Activated B cell treated with CpG ODN at 0.5 μM for 24 hours (primary cell): ENCODE data around the gene ACD. TPM values are rescaled to one million over a fixed set of nuclear protein-coding genes. Genes with fewer than 3 reads are reported as not detected.

Experiments
- ATAC-seq: fragments of 200-7000 bp; cut with Tn5 transposase; one replicate; pipeline ENCODE4 v1.10.0; 2021; ENCODE audit warnings: low read depth, mild to moderate bottlenecking, moderate library complexity
- CTCF ChIA-PET: fragments of 350-600 bp; sonication (Branson Sonifier 250); formaldehyde crosslinking; loops from one replicate; lab custom pipeline; 2021; ENCODE audit warnings: antibody characterized with exemption; lab: Charles Lee
- POLR2A ChIA-PET: fragments of 350-600 bp; sonication (Branson Sonifier 250); formaldehyde crosslinking; loops from one replicate; lab custom pipeline; 2021; ENCODE audit warnings: antibody characterized with exemption; lab: Charles Lee
- DNase-seq: peaks from one replicate; pipeline ENCODE4 v3.0.0; 2022
- H3K27ac Mint-ChIP-seq: one replicate; pipeline ENCODE4 v1.8.0; 2020; ENCODE audit warnings: mixed read lengths
- H3K27me3 Mint-ChIP-seq: one replicate; pipeline ENCODE4 v1.8.0; 2021; ENCODE audit warnings: mixed read lengths
- H3K36me3 Mint-ChIP-seq: one replicate; pipeline ENCODE4 v1.8.0; 2021; ENCODE audit warnings: low read depth, mixed read lengths
- H3K4me1 Mint-ChIP-seq: one replicate; pipeline ENCODE4 v1.8.0; 2021; ENCODE audit warnings: mixed read lengths
- H3K4me3 Mint-ChIP-seq: one replicate; pipeline ENCODE4 v1.8.0; 2020; ENCODE audit warnings: mild to moderate bottlenecking, mixed read lengths
- H3K9me3 Mint-ChIP-seq: one replicate; pipeline ENCODE4 v1.8.0; 2020; ENCODE audit warnings: mixed read lengths
- CTCF ChIP-seq: fragments of 200-600 bp; IDR thresholded peaks from one replicate; pipeline ENCODE4 v1.8.0; 2022; ENCODE audit warnings: antibody characterized with exemption, mild to moderate bottlenecking
- intact Hi-C: fragments of 100-400 bp; cut with micrococcal nuclease; formaldehyde crosslinking; loops from one replicate; pipeline ENCODE4 v1.15.1; 2024
- total RNA-seq: library from RNA; stranded (reverse); gene quantifications from 2 replicates; pipeline ENCODE4 v1.2.3, GENCODE V29; 2022

ACD gene
- total RNA-seq, 1 donor from 2014 or later, result 38.2 TPM

DNA sequence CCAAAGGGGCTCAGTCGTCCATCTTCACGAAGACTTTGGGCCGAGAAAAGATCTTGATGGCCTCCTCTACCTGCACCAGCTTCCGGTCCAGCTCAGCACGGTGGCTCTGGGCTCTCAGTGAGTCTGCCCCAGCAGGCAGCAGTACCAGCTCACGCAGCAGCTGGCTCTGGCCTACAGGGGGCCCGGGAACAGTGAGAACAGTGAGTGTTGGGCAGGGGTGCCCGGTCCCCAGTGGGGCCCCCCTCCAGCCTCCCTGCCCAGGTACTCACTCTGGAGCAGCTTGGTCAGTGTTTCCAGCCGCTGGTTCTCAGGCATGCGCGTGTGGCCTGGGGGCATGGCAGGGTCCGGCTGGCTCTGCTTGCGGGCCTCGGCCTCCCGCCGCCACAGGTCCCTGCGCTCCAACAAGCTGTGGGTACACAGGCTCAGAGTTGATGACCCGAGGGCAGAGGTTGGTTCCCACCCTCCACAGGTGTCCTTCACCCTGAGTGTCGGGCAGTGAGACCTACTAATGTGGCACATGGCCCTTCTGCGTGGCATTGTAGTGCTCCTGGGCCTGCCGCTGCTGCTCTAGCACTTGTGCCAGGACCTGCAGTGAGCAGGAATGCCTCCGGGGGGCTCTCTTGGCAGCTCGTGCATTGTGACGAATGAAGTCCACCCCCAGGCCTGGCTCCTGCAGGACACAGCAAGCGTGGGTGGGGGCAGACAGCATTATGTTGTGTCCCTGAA, 3.3 kb upstream of the ACD start:
- Mint-ChIP-seq H3K27ac (no peak overlapping the region), H3K27me3 (no peaks in the 10 kb centered on the region), H3K36me3 (peaks cover 6% of the 10 kb centered on the region), H3K4me1 (peaks cover 46% of the 10 kb centered on the region), H3K9me3 (no peaks in the 10 kb centered on the region), H3K4me3 (no peak overlapping the region)
- no peak for TF ChIP-seq CTCF
- intact Hi-C loops, result loop anchor here (5.0 to 10.0 kb wide), 4 partner anchors 411 to 571 kb away; partner anchors contain the start of genes B3GNT9, ESRP2, FBXL8 and FHOD1
- POLR2A ChIA-PET, result interaction anchor here (0.9 kb wide), 1 partner anchor 142 kb away, joined by 3 read pairs; no protein-coding TSS in a partner anchor
- ATAC-seq (no peak), DNase-seq (no peak)
- CTCF ChIA-PET, result interaction anchor here (0.6 to 6.6 kb wide), 3 partner anchors 9 to 172 kb away, joined by 3 to 44 read pairs (median 4); no protein-coding TSS in a partner anchor

DNA sequence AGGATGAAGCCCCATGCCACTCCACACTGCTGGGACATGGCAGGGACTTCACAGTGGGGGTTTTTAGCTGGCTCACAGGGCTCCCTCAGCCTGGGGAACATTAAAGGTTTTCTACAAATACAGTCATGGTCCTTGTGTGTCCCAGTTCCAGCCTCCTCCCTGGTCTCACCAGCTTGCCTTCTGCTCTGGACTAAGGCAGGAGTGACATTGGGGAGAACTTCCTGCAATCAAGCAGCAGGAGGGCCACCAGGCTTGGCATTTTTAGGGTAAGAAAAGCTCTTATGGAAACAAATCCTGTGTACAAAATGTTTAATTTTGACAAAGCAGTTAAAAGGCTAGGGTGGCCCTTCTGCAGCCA, 2.6 kb upstream of the ACD start:
- POLR2A ChIA-PET, result interaction anchor here (0.6 to 0.9 kb wide), 2 partner anchors 142 to 448 kb away, joined by 3 to 4 read pairs; no protein-coding TSS in a partner anchor
- no peaks in the 10 kb centered on the region for H3K27me3 Mint-ChIP-seq
- H3K27ac Mint-ChIP-seq, result no peak overlapping the region
- DNase-seq (no peak), ATAC-seq (no peak)
- no peaks in the 10 kb centered on the region for H3K9me3 Mint-ChIP-seq
- TF ChIP-seq CTCF, result no peak
- intact Hi-C loops, result loop anchor here (5.0 to 10.0 kb wide), 4 partner anchors 412 to 572 kb away; partner anchors contain the start of genes B3GNT9, ESRP2, FBXL8 and FHOD1
- H3K4me3 Mint-ChIP-seq, result no peak overlapping the region
- H3K36me3 Mint-ChIP-seq, result peaks cover 10% of the 10 kb centered on the region
- H3K4me1 Mint-ChIP-seq, result peaks cover 40% of the 10 kb centered on the region
- CTCF ChIA-PET, result interaction anchor here (0.9 to 2.0 kb wide), 2 partner anchors 9 to 142 kb away, joined by 4 to 5 read pairs; no protein-coding TSS in a partner anchor

- peaks cover 35% of the 10 kb centered on the region for H3K4me1 Mint-ChIP-seq
- ChIA-PET CTCF (interaction anchor here (0.9 to 2.0 kb wide), 2 partner anchors 10 to 141 kb away, joined by 4 to 5 read pairs; no protein-coding TSS in a partner anchor), POLR2A (interaction anchor here (0.6 to 1.1 kb wide), 3 partner anchors 125 to 448 kb away, joined by 3 to 4 read pairs (median 3); partner anchors contain the start of gene RIPOR1)
- H3K27me3 Mint-ChIP-seq, result no peaks in the 10 kb centered on the region
- H3K27ac Mint-ChIP-seq, result no peak overlapping the region
- peak overlapping the region; percentile 94 for H3K4me3 Mint-ChIP-seq
- intact Hi-C loops, result loop anchor here (2.0 to 10.0 kb wide), 5 partner anchors 185 to 573 kb away; partner anchors contain the start of genes B3GNT9, CENPT, ESRP2 and FBXL8
- TF ChIP-seq CTCF, result no peak
- peaks cover 14% of the 10 kb centered on the region for H3K36me3 Mint-ChIP-seq
- DNase-seq (no peak), ATAC-seq (no peak)
- no peaks in the 10 kb centered on the region for H3K9me3 Mint-ChIP-seq
Measured at GRCh38 chr16:67661886-67662652, 2.0 kb upstream of the ACD start.

DNA sequence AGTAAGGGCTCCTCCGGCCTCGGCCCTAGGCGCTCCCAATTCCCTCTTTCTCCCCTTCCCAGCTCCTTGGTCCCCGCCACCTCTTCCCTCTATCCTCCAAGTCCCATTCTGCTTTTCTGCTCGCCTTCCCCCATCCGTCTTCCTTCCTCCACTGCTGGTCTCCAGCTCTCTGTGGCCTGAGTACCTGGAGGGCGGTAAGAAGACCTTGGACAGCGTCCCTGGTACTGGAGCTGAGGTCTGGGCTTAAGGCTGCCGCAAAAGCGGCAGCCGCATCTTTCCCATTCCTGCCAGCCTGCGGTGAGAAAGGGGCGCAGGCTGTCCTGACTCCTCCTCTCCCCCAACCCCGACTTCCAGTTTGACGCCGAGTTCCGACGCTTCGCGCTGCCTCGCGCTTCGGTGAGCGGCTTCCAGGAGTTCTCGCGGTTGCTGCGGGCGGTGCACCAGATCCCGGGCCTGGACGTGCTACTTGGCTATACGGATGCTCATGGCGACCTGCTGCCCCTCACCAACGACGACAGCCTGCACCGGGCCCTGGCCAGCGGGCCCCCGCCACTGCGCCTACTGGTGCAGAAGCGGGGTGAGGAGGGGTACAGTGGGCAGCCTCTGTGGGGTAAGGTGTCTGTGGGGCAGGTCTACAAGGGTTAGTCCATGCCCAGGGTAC, 1.2 kb upstream of the ACD start:
- Mint-ChIP-seq H3K4me3 (peak overlapping the region; percentile 94), H3K27me3 (no peaks in the 10 kb centered on the region), H3K9me3 (no peaks in the 10 kb centered on the region), H3K4me1 (peaks cover 29% of the 10 kb centered on the region), H3K27ac (peak overlapping the region; percentile 82), H3K36me3 (peaks cover 21% of the 10 kb centered on the region)
- ChIA-PET POLR2A (interaction anchor here (0.6 to 3.6 kb wide), 11 partner anchors 15 to 1412 kb away, joined by 3 to 32 read pairs (median 5); partner anchors contain the start of genes CARMIL2, CTCF, GFOD2 and RIPOR1), CTCF (interaction anchor here (1.6 to 2.0 kb wide), 4 partner anchors 8 to 180 kb away, joined by 4 to 5 read pairs (median 4); partner anchors contain the start of gene ATP6V0D1)
- TF ChIP-seq CTCF, result no peak
- intact Hi-C loops, result loop anchor here (2.0 to 10.0 kb wide), 5 partner anchors 186 to 574 kb away; partner anchors contain the start of genes B3GNT9, CENPT, ESRP2 and FBXL8
- no peak for DNase-seq
- ATAC-seq, result no peak
